HCT116 (cell line): Measurements from ENCODE around the gene INPP5J. TPM values are rescaled to one million over a fixed set of nuclear protein-coding genes. Genes with fewer than 3 reads are reported as not detected.

Experiments used
- ATAC-seq: fragments of 200-7000 bp; cut with Tn5 transposase; 2 replicates; pipeline ENCODE4 v1.9.1; 2020; ENCODE audit warnings: mild to moderate bottlenecking, moderate library complexity
- BruUV-seq: library from RNA; stranded (reverse); fragments of 400-500 nt; replicated peaks from 2 replicates; lab custom pipeline; 2021; lab: Mats Ljungman, UMichigan
- CTCF ChIA-PET: fragments of 300-600 bp; sonication (Branson Sonifier 250); formaldehyde crosslinking; loops from one replicate; lab custom pipeline; 2021; ENCODE audit warnings: antibody characterized with exemption; lab: Charles Lee
- POLR2A ChIA-PET: fragments of 300-600, 350-600 bp; sonication (Branson Sonifier 250); formaldehyde crosslinking; loops from one replicate; lab custom pipeline; 2021; ENCODE audit warnings: antibody characterized with exemption; lab: Charles Lee
- RAD21 ChIA-PET, 2 experiments: fragments of 300-600 bp; sonication (Branson Sonifier 250); formaldehyde crosslinking; loops; one replicate each; lab custom pipeline; 2023; ENCODE audit warnings: low total read pairs in 2 of 2; ENCODE audit not compliant: uncharacterized antibody in 2 of 2, unreplicated experiment in 2 of 2, low non-redundant PET in 1 of 2; lab: Charles Lee
- DNase-seq: peaks from one replicate; pipeline ENCODE4 v3.0.0-alpha.2; 2010; ENCODE audit warnings: low read depth, low spot score
- H2AFZ ChIP-seq: fragments of 200-600 bp; shearing (Covaris generic), sonication (generic); 2 replicates; pipeline ENCODE4 v1.6.1; 2017; ENCODE audit warnings: low read depth, mixed run types, mixed read lengths, antibody characterized with exemption, low read length; ENCODE audit not compliant: poor library complexity, severe bottlenecking
- H3K27ac ChIP-seq: 2 replicates; pipeline ENCODE4 v1.5.1; 2012; ENCODE audit warnings: low read depth, low read length
- H3K27me3 ChIP-seq: fragments of 200-600 bp; sonication (generic); 2 replicates; pipeline ENCODE4 v1.6.1; 2016; ENCODE audit warnings: mixed run types, low read length, mixed read lengths; ENCODE audit not compliant: insufficient read depth
- H3K36me3 ChIP-seq, 2 experiments: fragments of 200-500 bp in 1 of 2; fragments of 200-600 bp in 1 of 2; sonication (Bioruptor generic) in 1 of 2; sonication (generic) in 1 of 2; 2 replicates each; pipeline versions ENCODE4 v1.5.1 to v1.6.1; 2014 to 2016; ENCODE audit warnings: low read length in 2 of 2, inconsistent platforms in 1 of 2, mixed read lengths in 1 of 2, mixed run types in 1 of 2; ENCODE audit not compliant: insufficient read depth in 2 of 2, control insufficient read depth in 1 of 2
- H3K4me1 ChIP-seq, 2 experiments: fragments of 200-600 bp in 1 of 2; sonication (generic) in 1 of 2; 2 replicates each; pipeline versions ENCODE4 v1.5.1 to v1.6.1; 2012 to 2017; ENCODE audit warnings: low read length in 2 of 2, inconsistent platforms in 1 of 2, mild to moderate bottlenecking in 1 of 2, mixed read lengths in 1 of 2, mixed run types in 1 of 2, moderate library complexity in 1 of 2; ENCODE audit not compliant: insufficient read depth in 2 of 2, control insufficient read depth in 1 of 2
- H3K4me2 ChIP-seq: fragments of 200-600 bp; sonication (generic); 2 replicates; pipeline ENCODE4 v1.6.1; 2017; ENCODE audit warnings: mixed run types, low read length, mixed read lengths
- H3K4me3 ChIP-seq, 2 experiments: fragments of 200-600 bp in 1 of 2; sonication (generic) in 1 of 2; replicated peaks in 1 of 2; 2 replicates each; pipeline ENCODE4 v1.5.1; 2011 to 2016; ENCODE audit warnings: low read length in 2 of 2, control low read depth in 1 of 2, low read depth in 1 of 2, mild to moderate bottlenecking in 1 of 2, mixed read lengths in 1 of 2, mixed run types in 1 of 2
- H3K79me2 ChIP-seq: fragments of 200-600 bp; sonication (generic); 2 replicates; pipeline ENCODE4 v1.6.1; 2017; ENCODE audit warnings: mild to moderate bottlenecking, mixed run types, low read length, moderate library complexity, mixed read lengths; ENCODE audit not compliant: insufficient read depth
- H3K9ac ChIP-seq: fragments of 200-600 bp; sonication (generic); 2 replicates; pipeline ENCODE4 v1.6.1; 2016; ENCODE audit warnings: low read length, mixed read lengths
- H3K9me2 ChIP-seq: fragments of 200-600 bp; sonication (generic), shearing (Covaris generic); 2 replicates; pipeline ENCODE4 v1.6.1; 2017; ENCODE audit warnings: mixed run types, mild to moderate bottlenecking, moderate library complexity; ENCODE audit not compliant: insufficient read depth
- H3K9me3 ChIP-seq, 2 experiments: fragments of 200-500 bp in 1 of 2; fragments of 200-600 bp in 1 of 2; sonication (Bioruptor generic) in 1 of 2; sonication (generic) in 1 of 2; 2 replicates each; pipeline ENCODE4 v1.6.1; 2014 to 2017; ENCODE audit warnings: low read length in 2 of 2, mixed read lengths in 2 of 2, inconsistent platforms in 1 of 2, low read depth in 1 of 2, mild to moderate bottlenecking in 1 of 2, mixed run types in 1 of 2, moderate library complexity in 1 of 2; ENCODE audit not compliant: control insufficient read depth in 1 of 2, insufficient read depth in 1 of 2
- H4K20me1 ChIP-seq: fragments of 200-600 bp; sonication (generic), shearing (Covaris generic); 2 replicates; pipeline ENCODE4 v1.6.1; 2017; ENCODE audit warnings: mixed run types, mild to moderate bottlenecking, moderate library complexity; ENCODE audit not compliant: insufficient read depth
- CBX3 ChIP-seq: IDR thresholded peaks from 2 replicates; pipeline ENCODE4 v1.6.1; 2012; ENCODE audit warnings: low read depth
- CEBPB ChIP-seq: IDR thresholded peaks from 2 replicates; pipeline ENCODE4 v1.6.1; 2012; ENCODE audit warnings: low read depth
- EGR1 ChIP-seq: IDR thresholded peaks from 2 replicates; pipeline ENCODE4 v1.6.1; 2012; ENCODE audit warnings: low read depth
- ELF1 ChIP-seq: IDR thresholded peaks from 2 replicates; pipeline ENCODE4 v1.6.1; 2012; ENCODE audit warnings: low read depth, borderline replicate concordance
- EZH2phosphoT487 ChIP-seq: fragments of 200-600 bp; IDR thresholded peaks from 2 replicates; pipeline ENCODE4 v1.6.1; 2018; ENCODE audit warnings: antibody characterized with exemption, borderline replicate concordance
- JUND ChIP-seq: IDR thresholded peaks from 2 replicates; pipeline ENCODE4 v1.6.1; 2012
- POLR2AphosphoS5 ChIP-seq: IDR thresholded peaks from 2 replicates; pipeline ENCODE4 v1.6.1; 2011; ENCODE audit warnings: mild to moderate bottlenecking, low read depth, low read length, moderate library complexity
- RAD21 ChIP-seq: IDR thresholded peaks from 2 replicates; pipeline ENCODE4 v1.6.1; 2012; ENCODE audit warnings: low read depth, mild to moderate bottlenecking
- REST ChIP-seq: IDR thresholded peaks from 2 replicates; pipeline ENCODE4 v1.6.1; 2012; ENCODE audit warnings: low read depth
- SP1 ChIP-seq: IDR thresholded peaks from 2 replicates; pipeline ENCODE4 v1.6.1; 2012; ENCODE audit warnings: low read depth
- SRF ChIP-seq: IDR thresholded peaks from 2 replicates; pipeline ENCODE4 v1.6.1; 2012; ENCODE audit warnings: low read depth
- TCF7L2 ChIP-seq: IDR thresholded peaks from 2 replicates; pipeline ENCODE4 v1.7.0; 2011; ENCODE audit warnings: borderline replicate concordance, inconsistent platforms; ENCODE audit not compliant: insufficient read depth, insufficient read length; ENCODE audit errors: extremely low read depth
- YY1 ChIP-seq: IDR thresholded peaks from 2 replicates; pipeline ENCODE4 v1.6.1; 2011; ENCODE audit warnings: low read length, low read depth, moderate library complexity, mild to moderate bottlenecking; ENCODE audit not compliant: insufficient replicate concordance; ENCODE audit errors: extremely low read depth
- ZFX ChIP-seq: fragments of 450-650 bp; IDR thresholded peaks from 2 replicates; pipeline ENCODE4 v1.6.1; 2017
- ZNF274 ChIP-seq: fragments of 200-500 bp; sonication (Bioruptor generic); IDR thresholded peaks from 2 replicates; pipeline ENCODE4 v1.6.1; 2014; ENCODE audit warnings: mild to moderate bottlenecking, low read depth, low read length, inconsistent platforms
- intact Hi-C: fragments of 100-400 bp; cut with micrococcal nuclease; formaldehyde crosslinking; loops from 2 replicates; pipeline ENCODE4 v1.10.0; 2022
- total RNA-seq: library from RNA; stranded (reverse); gene quantifications from one replicate; pipeline ENCODE4 v1.2.1, GENCODE V29; 2021; ENCODE audit not compliant: unreplicated experiment

The INPP5J gene
- total RNA-seq, 1 experiment from 2014 or later, result 8.9 TPM

GRCh38 chr22:31097941-31098631, 24.7 kb upstream of the INPP5J start:
- no TSS peak for BruUV-seq
- Histone ChIP-seq H3K9me3 (no peaks in the 10 kb centered on the region), H3K9ac (no peak overlapping the region), H3K9me2 (no peaks in the 10 kb centered on the region), H3K4me1 (peaks cover 0 to 15% of the 10 kb centered on the region in 2 experiments; a peak in 2 of 4 replicates), H3K27ac (no peak overlapping the region), H3K4me2 (no peak overlapping the region), H3K36me3 (peaks cover 29 to 53% of the 10 kb centered on the region in 2 experiments), H4K20me1 (no peaks in the 10 kb centered on the region), H3K4me3 (no peak overlapping the region), H2AFZ (no peak overlapping the region), H3K27me3 (no peaks in the 10 kb centered on the region), H3K79me2 (no peaks in the 10 kb centered on the region)
- POLR2A ChIA-PET, result interaction anchor here (1.4 kb wide), 1 partner anchor 9 kb away, joined by 4 read pairs; the partner anchor contains the start of gene SELENOM
- TF ChIP-seq ZFX, result no peak
- TF ChIP-seq RAD21, result no peak
- TF ChIP-seq CBX3, result no peak
- no peak for TF ChIP-seq JUND
- no peak for TF ChIP-seq CEBPB
- TF ChIP-seq TCF7L2, result no peak
- TF ChIP-seq YY1, result no peak
- no peak for DNase-seq
- CTCF ChIA-PET, result interaction anchor here (1.0 kb wide), 1 partner anchor 9 kb away, joined by 4 read pairs; the partner anchor contains the start of gene SELENOM
- intact Hi-C loops, result no loop called here
- RAD21 ChIA-PET, result no interaction called here
- ATAC-seq, result no peak

GRCh38 chr22:31098632-31099110, 24.1 kb upstream of the INPP5J start:
- no peaks in the 10 kb centered on the region for H3K27me3 ChIP-seq
- RAD21 ChIA-PET, result no interaction called here
- H3K4me2 ChIP-seq, result no peak overlapping the region
- ATAC-seq (peak; percentile 68), DNase-seq (no peak)
- no peak overlapping the region for H3K4me3 ChIP-seq
- H3K9me2 ChIP-seq, result no peaks in the 10 kb centered on the region
- H3K4me1 ChIP-seq, result peaks cover 0 to 15% of the 10 kb centered on the region in 2 experiments; a peak in 2 of 4 replicates
- no peaks in the 10 kb centered on the region for H3K79me2 ChIP-seq
- peaks cover 29 to 53% of the 10 kb centered on the region in 2 experiments for H3K36me3 ChIP-seq
- BruUV-seq, result no TSS peak
- CTCF ChIA-PET, result interaction anchor here (1.0 kb wide), 1 partner anchor 9 kb away, joined by 4 read pairs; the partner anchor contains the start of gene SELENOM
- H3K9ac ChIP-seq, result no peak overlapping the region
- intact Hi-C loops, result no loop called here
- POLR2A ChIA-PET, result interaction anchor here (1.4 kb wide), 1 partner anchor 9 kb away, joined by 4 read pairs; the partner anchor contains the start of gene SELENOM
- H3K9me3 ChIP-seq, result no peaks in the 10 kb centered on the region
- TF ChIP-seq CEBPB, result no peak
- no peak for TF ChIP-seq EGR1
- no peak for TF ChIP-seq EZH2phosphoT487
- TF ChIP-seq ZNF274, result no peak
- TF ChIP-seq ELF1, result no peak
- TF ChIP-seq SP1, result no peak
- TF ChIP-seq REST, result no peak
- TF ChIP-seq POLR2AphosphoS5, result no peak
- no peak for TF ChIP-seq JUND
- no peak for TF ChIP-seq SRF
- H2AFZ ChIP-seq, result no peak overlapping the region
- no peak overlapping the region for H3K27ac ChIP-seq
- no peaks in the 10 kb centered on the region for H4K20me1 ChIP-seq
